Measurements from ENCODE around the gene LSM14A. TPM values are rescaled to one million over a fixed set of nuclear protein-coding genes. Genes with fewer than 3 reads are reported as not detected.

LSM14A gene
- total and polyA plus RNA-seq, 2 of the 13 experiments (the other 11 are each of a cell fraction or from before 2014, with no cell fraction given) = 77.0 to 83.6 TPM

GRCh38 chr19:34217952-34218817 lies 45.9 kb downstream of the LSM14A start:
- no TSS peak for BruUV-seq (replicated peaks)
- Histone ChIP-seq H3K27ac (ENCODE audit: extremely low read length, insufficient read depth, low read length) (no peak overlapping the region), H3K4me1 (ENCODE audit: insufficient read depth, low read length) (no peaks in the 10 kb centered on the region), H3K79me2 (ENCODE audit: insufficient read depth, low read length) (no peaks in the 10 kb centered on the region), H3K9ac (ENCODE audit: insufficient read depth, low read depth, low read length) (no peak overlapping the region), H3K9me3 (ENCODE audit: low read length) (no peaks in the 10 kb centered on the region), H2AFZ (ENCODE audit: low read length) (no peak overlapping the region), H4K20me1 (ENCODE audit: insufficient read depth, low read length) (no peaks in the 10 kb centered on the region), H3K27me3 (ENCODE audit: control insufficient read depth in 1 of 2, insufficient read depth in 2 of 2, low read length in 2 of 2) (no peaks in the 10 kb centered on the region), H3K36me3 (replicated peaks in 1 of 2; ENCODE audit: control insufficient read depth in 1 of 2, insufficient read depth in 2 of 2, low read length in 2 of 2) (peaks cover 18 to 63% of the 10 kb centered on the region in 2 experiments), H3K4me3 (replicated peaks in 1 of 3; ENCODE audit: insufficient read depth in 1 of 3, low read depth in 2 of 3, low read length in 3 of 3) (no peak overlapping the region), H3K4me2 (ENCODE audit: low read depth, low read length) (no peak overlapping the region)
- no peak for FAIRE-seq
- DNase-seq (ENCODE audit: low spot score) = no peak
- TF ChIP-seq, protein P1, sequence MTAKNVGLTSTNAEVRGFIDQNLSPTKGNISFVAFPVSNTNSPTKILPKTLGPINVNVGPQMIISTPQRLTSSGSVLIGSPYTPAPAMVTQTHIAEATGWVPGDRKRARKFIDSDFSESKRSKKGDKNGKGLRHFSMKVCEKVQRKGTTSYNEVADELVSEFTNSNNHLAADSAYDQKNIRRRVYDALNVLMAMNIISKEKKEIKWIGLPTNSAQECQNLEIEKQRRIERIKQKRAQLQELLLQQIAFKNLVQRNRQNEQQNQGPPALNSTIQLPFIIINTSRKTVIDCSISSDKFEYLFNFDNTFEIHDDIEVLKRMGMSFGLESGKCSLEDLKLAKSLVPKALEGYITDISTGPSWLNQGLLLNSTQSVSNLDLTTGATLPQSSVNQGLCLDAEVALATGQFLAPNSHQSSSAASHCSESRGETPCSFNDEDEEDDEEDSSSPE (CRISPR knock-in tag; IDR thresholded peaks at IDR 0.05) = no peak
- no peak for TF ChIP-seq CENPBD1 (CRISPR knock-in tag; IDR thresholded peaks at IDR 0.05; ENCODE audit: borderline replicate concordance, low read depth)
- no peak for TF ChIP-seq ARID2 (CRISPR knock-in tag; IDR thresholded peaks at IDR 0.05; ENCODE audit: borderline replicate concordance)
- TF ChIP-seq CBX1 (IDR thresholded peaks at IDR 0.05; ENCODE audit: low read depth) = no peak
- no peak for ATAC-seq
- in situ Hi-C loops (cut with HindIII; ENCODE audit: extremely low pct_ligation_motif_present, low pct_unique_long_range_greater_than_20kb) = no loop called here
- POLR2A ChIA-PET = no interaction called here
- CTCF ChIA-PET (ENCODE audit: low intra/inter-chr PET ratio, low total read pairs) = no interaction called here
- WGBS (ENCODE audit: low lambda C conversion rate) = 95% methylated on average over 18 of the region's 18 CpGs
- intact Hi-C loops (cut with micrococcal nuclease; ENCODE audit: unreplicated experiment) = no loop called here

GRCh38 chr19:34218818-34219164 lies 46.5 kb downstream of the LSM14A start:
- no peak overlapping the region for H2AFZ ChIP-seq (ENCODE audit: low read length)
- WGBS (ENCODE audit: low lambda C conversion rate) = 93% methylated on average over 2 of the region's 2 CpGs
- H3K27ac ChIP-seq (ENCODE audit: extremely low read length, insufficient read depth, low read length) = no peak overlapping the region
- no peaks in the 10 kb centered on the region for H3K27me3 ChIP-seq (ENCODE audit: control insufficient read depth in 1 of 2, insufficient read depth in 2 of 2, low read length in 2 of 2)
- no peak for TF ChIP-seq ERF (CRISPR knock-in tag; IDR thresholded peaks at IDR 0.05)
- no peak for TF ChIP-seq HMG20A (CRISPR knock-in tag; IDR thresholded peaks at IDR 0.05; ENCODE audit: borderline replicate concordance)
- TF ChIP-seq ZNF354B (CRISPR knock-in tag; IDR thresholded peaks at IDR 0.05) = no peak
- intact Hi-C loops (cut with micrococcal nuclease; ENCODE audit: unreplicated experiment) (no loop called here), in situ Hi-C loops (cut with HindIII; ENCODE audit: extremely low pct_ligation_motif_present, low pct_unique_long_range_greater_than_20kb) (no loop called here)
- no peaks in the 10 kb centered on the region for H3K79me2 ChIP-seq (ENCODE audit: insufficient read depth, low read length)
- H3K4me2 ChIP-seq (ENCODE audit: low read depth, low read length) = no peak overlapping the region
- ChIA-PET POLR2A (no interaction called here), CTCF (ENCODE audit: low intra/inter-chr PET ratio, low total read pairs) (no interaction called here)
- H3K9ac ChIP-seq (ENCODE audit: insufficient read depth, low read depth, low read length) = no peak overlapping the region
- no peaks in the 10 kb centered on the region for H4K20me1 ChIP-seq (ENCODE audit: insufficient read depth, low read length)
- no TSS peak for BruUV-seq (replicated peaks)
- ATAC-seq = no peak
- no peaks in the 10 kb centered on the region for H3K4me1 ChIP-seq (ENCODE audit: insufficient read depth, low read length)
- no peak overlapping the region for H3K4me3 ChIP-seq (replicated peaks in 1 of 3; ENCODE audit: insufficient read depth in 1 of 3, low read depth in 2 of 3, low read length in 3 of 3)
- DNase-seq (ENCODE audit: low spot score) = no peak
- H3K36me3 ChIP-seq (replicated peaks in 1 of 2; ENCODE audit: control insufficient read depth in 1 of 2, insufficient read depth in 2 of 2, low read length in 2 of 2) = peaks cover 21 to 63% of the 10 kb centered on the region in 2 experiments
- no peaks in the 10 kb centered on the region for H3K9me3 ChIP-seq (ENCODE audit: low read length)
- no peak for FAIRE-seq
